Measurements from ENCODE around the gene VWCE.

DNA sequence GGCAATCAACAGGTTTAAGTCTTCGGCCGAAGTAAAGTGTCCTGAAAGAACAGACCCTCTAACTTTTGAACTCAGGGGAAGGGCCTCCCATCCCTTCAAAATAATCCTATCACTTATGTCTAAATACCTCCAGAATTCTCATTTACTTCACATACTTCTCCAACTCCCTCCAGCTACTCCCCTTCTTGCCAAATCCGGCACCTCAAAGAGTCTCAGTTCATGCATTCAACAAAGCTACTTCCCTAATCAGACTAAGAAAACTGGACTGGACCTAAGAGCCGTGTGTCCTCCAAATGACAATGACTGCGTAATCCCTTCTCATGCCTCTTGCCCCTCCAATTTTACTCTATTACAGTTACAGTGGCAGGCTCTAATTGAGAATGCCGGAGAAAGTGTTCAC is 36.5 kb upstream of the VWCE start:
- TF ChIP-seq PPARA (CRISPR knock-in tag; IDR thresholded peaks at IDR 0.05; ENCODE audit: borderline replicate concordance), result no peak
- TF ChIP-seq ARNTL (CRISPR knock-in tag; IDR thresholded peaks at IDR 0.05; ENCODE audit: borderline replicate concordance, low read depth), result no peak
- TF ChIP-seq ZFP30 (CRISPR knock-in tag; IDR thresholded peaks at IDR 0.05), result no peak
- no peak for TF ChIP-seq ZNF70 (CRISPR knock-in tag; IDR thresholded peaks at IDR 0.05)
- no peak for TF ChIP-seq RARB (CRISPR knock-in tag; IDR thresholded peaks at IDR 0.05)
- no peak for TF ChIP-seq CREB5 (CRISPR knock-in tag; IDR thresholded peaks at IDR 0.05; ENCODE audit: low read depth)
- TF ChIP-seq, protein P1, sequence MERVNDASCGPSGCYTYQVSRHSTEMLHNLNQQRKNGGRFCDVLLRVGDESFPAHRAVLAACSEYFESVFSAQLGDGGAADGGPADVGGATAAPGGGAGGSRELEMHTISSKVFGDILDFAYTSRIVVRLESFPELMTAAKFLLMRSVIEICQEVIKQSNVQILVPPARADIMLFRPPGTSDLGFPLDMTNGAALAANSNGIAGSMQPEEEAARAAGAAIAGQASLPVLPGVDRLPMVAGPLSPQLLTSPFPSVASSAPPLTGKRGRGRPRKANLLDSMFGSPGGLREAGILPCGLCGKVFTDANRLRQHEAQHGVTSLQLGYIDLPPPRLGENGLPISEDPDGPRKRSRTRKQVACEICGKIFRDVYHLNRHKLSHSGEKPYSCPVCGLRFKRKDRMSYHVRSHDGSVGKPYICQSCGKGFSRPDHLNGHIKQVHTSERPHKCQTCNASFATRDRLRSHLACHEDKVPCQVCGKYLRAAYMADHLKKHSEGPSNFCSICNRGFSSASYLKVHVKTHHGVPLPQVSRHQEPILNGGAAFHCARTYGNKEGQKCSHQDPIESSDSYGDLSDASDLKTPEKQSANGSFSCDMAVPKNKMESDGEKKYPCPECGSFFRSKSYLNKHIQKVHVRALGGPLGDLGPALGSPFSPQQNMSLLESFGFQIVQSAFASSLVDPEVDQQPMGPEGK (CRISPR knock-in tag; IDR thresholded peaks at IDR 0.05; ENCODE audit: borderline replicate concordance), result no peak
- no peak for TF ChIP-seq SNAI2 (CRISPR knock-in tag; IDR thresholded peaks at IDR 0.05)
- TF ChIP-seq TCF4 (CRISPR knock-in tag; IDR thresholded peaks at IDR 0.05; ENCODE audit: borderline replicate concordance), result no peak
- TF ChIP-seq TOX (CRISPR knock-in tag; IDR thresholded peaks at IDR 0.05; ENCODE audit: borderline replicate concordance), result no peak
- no peak for TF ChIP-seq OSR1 (CRISPR knock-in tag; IDR thresholded peaks at IDR 0.05)
- TF ChIP-seq ZNF8 (CRISPR knock-in tag; IDR thresholded peaks at IDR 0.05), result no peak
- TF ChIP-seq GLIS3 (CRISPR knock-in tag; IDR thresholded peaks at IDR 0.05), result no peak
